Measurements from ENCODE around the gene GFI1B. TPM values are rescaled to one million over a fixed set of nuclear protein-coding genes. Genes with fewer than 3 reads are reported as not detected.

The GFI1B gene
- total RNA-seq, 1 donor: not detected

DNA sequence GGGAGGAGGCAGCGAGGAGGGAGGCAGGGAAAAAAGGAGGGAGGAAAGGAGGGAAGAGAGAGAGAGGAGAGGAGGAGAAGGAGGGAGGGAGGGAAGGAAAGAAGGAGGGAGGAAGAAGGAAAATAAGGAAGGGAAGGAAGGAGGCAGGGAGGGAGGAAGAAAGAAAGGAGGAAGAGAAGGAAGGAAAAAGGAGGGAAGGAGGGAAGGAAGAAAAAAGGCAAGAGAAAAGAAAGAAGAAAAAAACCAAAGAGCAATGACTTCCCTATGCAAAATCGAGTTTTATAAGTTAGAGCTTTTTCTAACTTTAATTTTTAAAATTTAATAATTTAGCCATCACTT is 413 bp upstream of the GFI1B start:
- H3K4me2 ChIP-seq (ENCODE audit: insufficient read depth, low read length): no peak overlapping the region
- TF ChIP-seq, protein P1, sequence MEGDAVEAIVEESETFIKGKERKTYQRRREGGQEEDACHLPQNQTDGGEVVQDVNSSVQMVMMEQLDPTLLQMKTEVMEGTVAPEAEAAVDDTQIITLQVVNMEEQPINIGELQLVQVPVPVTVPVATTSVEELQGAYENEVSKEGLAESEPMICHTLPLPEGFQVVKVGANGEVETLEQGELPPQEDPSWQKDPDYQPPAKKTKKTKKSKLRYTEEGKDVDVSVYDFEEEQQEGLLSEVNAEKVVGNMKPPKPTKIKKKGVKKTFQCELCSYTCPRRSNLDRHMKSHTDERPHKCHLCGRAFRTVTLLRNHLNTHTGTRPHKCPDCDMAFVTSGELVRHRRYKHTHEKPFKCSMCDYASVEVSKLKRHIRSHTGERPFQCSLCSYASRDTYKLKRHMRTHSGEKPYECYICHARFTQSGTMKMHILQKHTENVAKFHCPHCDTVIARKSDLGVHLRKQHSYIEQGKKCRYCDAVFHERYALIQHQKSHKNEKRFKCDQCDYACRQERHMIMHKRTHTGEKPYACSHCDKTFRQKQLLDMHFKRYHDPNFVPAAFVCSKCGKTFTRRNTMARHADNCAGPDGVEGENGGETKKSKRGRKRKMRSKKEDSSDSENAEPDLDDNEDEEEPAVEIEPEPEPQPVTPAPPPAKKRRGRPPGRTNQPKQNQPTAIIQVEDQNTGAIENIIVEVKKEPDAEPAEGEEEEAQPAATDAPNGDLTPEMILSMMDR (IDR thresholded peaks at IDR 0.05; ENCODE audit: extremely low read depth, low read depth, low read length): no peak
- no peaks in the 10 kb centered on the region for H3K79me2 ChIP-seq (ENCODE audit: insufficient read depth, low read length)
- no peaks in the 10 kb centered on the region for H3K4me1 ChIP-seq (ENCODE audit: insufficient read depth, low read length)
- H3K36me3 ChIP-seq (ENCODE audit: insufficient read depth, low read length): no peaks in the 10 kb centered on the region
- H4K20me1 ChIP-seq (ENCODE audit: insufficient read depth, low read length): no peaks in the 10 kb centered on the region
- peaks cover 38% of the 10 kb centered on the region for H3K27me3 ChIP-seq (ENCODE audit: insufficient read depth, low read length)
- H2AFZ ChIP-seq (ENCODE audit: low read length): no peak overlapping the region
- H3K27ac ChIP-seq (ENCODE audit: low read depth, low read length): no peak overlapping the region
- no peaks in the 10 kb centered on the region for H3K9me3 ChIP-seq (ENCODE audit: low read depth, low read length)
- no peak overlapping the region for H3K4me3 ChIP-seq (ENCODE audit: insufficient read depth, low read length)
- no peak for DNase-seq (ENCODE audit: insufficient read length, low spot score, missing footprints)

DNA sequence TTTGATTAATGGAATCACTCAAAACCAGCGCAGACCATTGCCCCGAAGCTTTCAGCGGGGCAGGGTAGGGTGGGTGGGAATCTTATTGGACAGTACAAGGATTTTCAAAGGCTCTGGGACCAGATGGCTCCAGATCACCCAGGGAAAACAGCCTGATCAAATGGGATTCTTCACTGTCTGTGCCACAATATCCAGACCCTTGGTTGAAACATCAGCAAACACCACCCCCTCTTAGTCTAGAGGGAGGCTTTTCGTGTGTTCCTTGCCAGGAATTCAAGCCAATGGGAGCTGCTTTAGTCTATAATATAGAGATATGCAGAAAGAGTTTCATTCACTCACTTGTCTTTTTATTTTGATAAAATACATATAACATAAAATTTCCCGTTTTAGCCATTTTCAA is 1.7 kb downstream of the GFI1B start:
- TF ChIP-seq, protein P1 (IDR thresholded peaks at IDR 0.05; ENCODE audit: extremely low read depth, low read depth, low read length): no peak
- H4K20me1 ChIP-seq (ENCODE audit: insufficient read depth, low read length): no peaks in the 10 kb centered on the region
- DNase-seq (ENCODE audit: insufficient read length, low spot score, missing footprints): no peak
- no peak overlapping the region for H3K4me2 ChIP-seq (ENCODE audit: insufficient read depth, low read length)
- H3K27me3 ChIP-seq (ENCODE audit: insufficient read depth, low read length): peaks cover 46% of the 10 kb centered on the region
- H3K36me3 ChIP-seq (ENCODE audit: insufficient read depth, low read length): no peaks in the 10 kb centered on the region
- no peaks in the 10 kb centered on the region for H3K79me2 ChIP-seq (ENCODE audit: insufficient read depth, low read length)
- H2AFZ ChIP-seq (ENCODE audit: low read length): no peak overlapping the region
- no peak overlapping the region for H3K27ac ChIP-seq (ENCODE audit: low read depth, low read length)
- H3K4me3 ChIP-seq (ENCODE audit: insufficient read depth, low read length): no peak overlapping the region
- no peaks in the 10 kb centered on the region for H3K9me3 ChIP-seq (ENCODE audit: low read depth, low read length)
- no peaks in the 10 kb centered on the region for H3K4me1 ChIP-seq (ENCODE audit: insufficient read depth, low read length)

DNA sequence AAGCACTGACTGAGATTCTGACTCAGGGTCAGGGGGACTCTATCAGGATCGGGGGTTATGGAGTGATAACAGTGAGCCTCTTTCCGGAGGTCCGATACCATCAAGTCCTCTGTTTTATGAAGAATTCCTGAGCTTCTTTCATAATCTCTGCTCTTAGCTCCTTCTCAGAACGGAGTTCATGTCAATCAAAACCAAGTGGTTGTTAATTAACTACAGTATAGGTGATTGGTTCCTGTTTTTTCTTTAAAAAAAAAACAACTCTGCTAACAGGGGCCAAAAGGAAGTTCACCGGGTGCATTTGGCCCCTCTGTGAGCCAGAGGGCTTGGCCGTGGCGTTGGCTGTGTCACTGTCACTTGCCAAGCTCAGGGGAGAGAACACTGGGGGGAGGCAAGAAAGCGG is 4.0 kb downstream of the GFI1B start:
- Histone ChIP-seq H3K27me3 (ENCODE audit: insufficient read depth, low read length) (peaks cover 47% of the 10 kb centered on the region), H3K4me2 (ENCODE audit: insufficient read depth, low read length) (no peak overlapping the region), H3K36me3 (ENCODE audit: insufficient read depth, low read length) (no peaks in the 10 kb centered on the region), H3K79me2 (ENCODE audit: insufficient read depth, low read length) (no peaks in the 10 kb centered on the region), H3K9me3 (ENCODE audit: low read depth, low read length) (no peaks in the 10 kb centered on the region), H3K4me3 (ENCODE audit: insufficient read depth, low read length) (no peak overlapping the region), H4K20me1 (ENCODE audit: insufficient read depth, low read length) (no peaks in the 10 kb centered on the region), H2AFZ (ENCODE audit: low read length) (no peak overlapping the region), H3K27ac (ENCODE audit: low read depth, low read length) (no peak overlapping the region), H3K4me1 (ENCODE audit: insufficient read depth, low read length) (no peaks in the 10 kb centered on the region)
- TF ChIP-seq, protein P1 (IDR thresholded peaks at IDR 0.05; ENCODE audit: extremely low read depth, low read depth, low read length): no peak
- peak; percentile 34 for DNase-seq (ENCODE audit: insufficient read length, low spot score, missing footprints)

DNA sequence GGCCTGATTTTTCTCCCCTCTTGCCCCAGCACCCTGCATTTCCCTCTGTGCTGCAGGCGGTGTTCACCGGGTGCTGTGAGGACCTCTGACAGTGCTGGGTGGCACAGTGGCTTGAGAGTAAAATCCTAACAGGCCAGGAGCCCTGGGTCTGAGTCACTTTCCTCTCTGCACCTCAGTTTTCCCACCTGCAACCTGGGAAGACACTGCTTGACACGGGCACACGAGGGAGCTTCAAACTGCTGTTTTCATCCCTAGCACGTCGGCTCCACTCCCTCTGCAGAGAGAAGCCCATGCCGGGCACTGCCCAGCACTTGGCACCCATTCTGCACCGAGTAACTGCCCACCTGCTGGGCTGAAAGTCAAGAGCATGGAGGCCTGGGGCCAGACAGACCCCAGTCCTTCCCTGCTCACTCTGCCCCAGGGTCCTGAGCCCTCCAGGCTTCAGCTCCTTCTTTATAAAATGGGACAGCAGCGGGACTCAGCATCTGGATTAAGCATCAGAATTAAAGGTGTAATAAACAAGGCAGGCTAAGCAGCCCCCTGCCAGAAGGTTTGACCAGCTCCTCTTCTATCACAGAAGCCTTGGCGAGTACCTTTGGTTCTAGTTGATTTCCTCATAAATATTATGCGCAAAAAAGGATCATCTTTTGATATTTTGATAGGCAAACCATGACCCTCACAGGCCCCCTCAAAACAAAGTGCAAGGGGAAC is 5.2 kb downstream of the GFI1B start:
- Histone ChIP-seq H2AFZ (ENCODE audit: low read length) (no peak overlapping the region), H3K4me1 (ENCODE audit: insufficient read depth, low read length) (no peaks in the 10 kb centered on the region), H3K9me3 (ENCODE audit: low read depth, low read length) (no peaks in the 10 kb centered on the region), H3K36me3 (ENCODE audit: insufficient read depth, low read length) (no peaks in the 10 kb centered on the region), H3K4me2 (ENCODE audit: insufficient read depth, low read length) (no peak overlapping the region), H3K27me3 (ENCODE audit: insufficient read depth, low read length) (peaks cover 40% of the 10 kb centered on the region), H3K79me2 (ENCODE audit: insufficient read depth, low read length) (no peaks in the 10 kb centered on the region), H3K4me3 (ENCODE audit: insufficient read depth, low read length) (no peak overlapping the region), H4K20me1 (ENCODE audit: insufficient read depth, low read length) (no peaks in the 10 kb centered on the region), H3K27ac (ENCODE audit: low read depth, low read length) (no peak overlapping the region)
- TF ChIP-seq, protein P1 (IDR thresholded peaks at IDR 0.05; ENCODE audit: extremely low read depth, low read depth, low read length): no peak
- DNase-seq (ENCODE audit: insufficient read length, low spot score, missing footprints): peak; percentile 68

Data from osteoblast (primary cell).